Measurements from ENCODE around the gene IFRD2. TPM values are rescaled to one million over a fixed set of nuclear protein-coding genes. Genes with fewer than 3 reads are reported as not detected.

The IFRD2 gene
- total RNA-seq, 6 experiments from 2014 or later: 71.2 to 102 (median 74.6) TPM

DNA sequence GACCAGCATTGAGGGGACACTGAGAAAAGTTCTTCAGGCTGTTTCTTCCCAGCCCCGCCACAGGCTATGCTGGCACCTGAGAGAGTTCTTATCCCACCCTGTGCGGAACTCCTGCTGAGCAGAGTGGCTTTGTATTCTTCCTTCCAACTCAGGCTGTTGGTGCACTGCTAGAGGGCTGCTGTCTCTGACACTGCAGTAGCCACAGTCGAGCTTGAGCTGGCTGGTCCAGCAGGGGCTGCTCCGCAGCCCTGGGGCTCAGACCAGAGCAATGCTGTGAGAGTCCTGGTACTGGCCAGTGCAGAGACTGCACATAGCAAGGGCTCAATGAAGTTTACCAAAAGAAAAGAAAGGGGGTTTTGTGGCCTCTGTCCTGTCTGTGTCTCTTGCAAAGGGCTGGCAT, 52.6 kb downstream of the IFRD2 start:
- peaks cover 59% of the 10 kb centered on the region for H3K4me1 Mint-ChIP-seq (ENCODE audit: low read depth)
- TF ChIP-seq CTCF (IDR thresholded peaks at IDR 0.05): no peak
- DNase-seq: no peak
- H3K9me3 Mint-ChIP-seq: no peaks in the 10 kb centered on the region
- peaks cover 4% of the 10 kb centered on the region; the same call in 1 of the 2 replicates for H3K27me3 Mint-ChIP-seq (ENCODE audit: insufficient read depth)
- peak overlapping the region; percentile 96 for H3K4me3 Mint-ChIP-seq
- H3K27ac Mint-ChIP-seq: peak overlapping the region; percentile 92
- peaks cover 17% of the 10 kb centered on the region for H3K36me3 Mint-ChIP-seq (ENCODE audit: low read depth)

DNA sequence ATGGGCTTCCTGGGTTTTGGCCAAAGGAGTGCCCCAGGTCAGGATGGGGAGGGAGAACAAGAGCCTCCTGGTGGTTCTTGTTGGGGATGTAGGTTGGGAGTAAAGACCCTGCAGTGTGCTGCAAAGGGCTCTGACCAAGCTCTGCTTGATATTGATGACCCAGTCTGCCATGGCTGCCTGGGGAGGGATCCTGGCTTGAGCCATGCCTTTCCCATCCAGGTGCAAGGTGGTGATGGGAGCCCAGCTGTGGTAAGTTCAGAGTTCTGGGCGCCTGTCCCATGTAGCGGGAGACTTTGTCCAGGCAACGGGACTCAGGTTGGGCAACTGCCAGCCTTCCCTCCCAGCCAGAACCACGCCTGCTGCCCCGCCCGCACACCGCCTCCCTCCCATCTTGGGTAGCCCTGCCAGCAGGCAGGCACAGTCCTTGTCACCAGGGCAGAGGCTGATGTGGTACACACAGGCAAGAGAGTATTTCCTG, 53.6 kb downstream of the IFRD2 start:
- DNase-seq: no peak
- peak overlapping the region; percentile 96 for H3K4me3 Mint-ChIP-seq

GRCh38 chr3:50237754-50238548, 54.3 kb downstream of the IFRD2 start:
- TF ChIP-seq CTCF (IDR thresholded peaks at IDR 0.05): no peak
- DNase-seq: peak; percentile 83
- no peaks in the 10 kb centered on the region for H3K9me3 Mint-ChIP-seq
- H3K27me3 Mint-ChIP-seq (ENCODE audit: insufficient read depth): peaks cover 2% of the 10 kb centered on the region
- peak overlapping the region; percentile 96 for H3K4me3 Mint-ChIP-seq
- peak overlapping the region; percentile 92 for H3K27ac Mint-ChIP-seq
- H3K4me1 Mint-ChIP-seq (ENCODE audit: low read depth): peaks cover 55% of the 10 kb centered on the region
- H3K36me3 Mint-ChIP-seq (ENCODE audit: low read depth): peaks cover 12% of the 10 kb centered on the region

More for the DNA sequence above, 53.6 kb downstream of the IFRD2 start:
- TF ChIP-seq CTCF (IDR thresholded peaks at IDR 0.05): peak; percentile 51
- H3K27ac Mint-ChIP-seq: peak overlapping the region; percentile 92
- peaks cover 2% of the 10 kb centered on the region for H3K27me3 Mint-ChIP-seq (ENCODE audit: insufficient read depth)
- H3K4me1 Mint-ChIP-seq (ENCODE audit: low read depth): peaks cover 53% of the 10 kb centered on the region
- H3K9me3 Mint-ChIP-seq: no peaks in the 10 kb centered on the region
- peaks cover 12% of the 10 kb centered on the region for H3K36me3 Mint-ChIP-seq (ENCODE audit: low read depth)

Other genes with a start within 250 kb of the IFRD2 start
- 10 to 100 TPM; 69.3 to 83.8 (median 78.5) TPM for gene RBM5, start 203.5 kb downstream of the IFRD2 start, total RNA-seq (2021; fragmentation: NEBNext Ultra II Directional; extraction: Animal tissue kit (Norgen Biotek cat#: 25700))
- gene SEMA3F, start 137.1 kb downstream of the IFRD2 start, total RNA-seq (2021; fragmentation: NEBNext Ultra II Directional; extraction: Animal tissue kit (Norgen Biotek cat#: 25700)): 10 to 100 TPM; 20.5 to 35.6 (median 22.8) TPM
- not detected for gene GNAT1, start 100.8 kb downstream of the IFRD2 start, total RNA-seq (2021; fragmentation: NEBNext Ultra II Directional; extraction: Animal tissue kit (Norgen Biotek cat#: 25700))
- under 1 TPM in 2 of 6 experiments, not detected in 4; 0.16 to 0.24 TPM for gene SLC38A3, start 87.2 kb downstream of the IFRD2 start, total RNA-seq (2021; fragmentation: NEBNext Ultra II Directional; extraction: Animal tissue kit (Norgen Biotek cat#: 25700))
- gene GNAI2, start 56.2 kb downstream of the IFRD2 start, total RNA-seq (2021; fragmentation: NEBNext Ultra II Directional; extraction: Animal tissue kit (Norgen Biotek cat#: 25700)): 100 to 1,000 TPM; 532 to 617 (median 582) TPM
- 10 to 100 TPM; 14.5 to 26.6 (median 24.7) TPM for gene SEMA3B, start 23.3 kb downstream of the IFRD2 start, total RNA-seq (2021; fragmentation: NEBNext Ultra II Directional; extraction: Animal tissue kit (Norgen Biotek cat#: 25700))
- gene LSMEM2, start 13.3 kb downstream of the IFRD2 start, total RNA-seq (2021; fragmentation: NEBNext Ultra II Directional; extraction: Animal tissue kit (Norgen Biotek cat#: 25700)): under 1 TPM in 2 of 6 experiments, not detected in 4; 0.11 to 0.13 TPM
- 1 to 10 TPM; 4.7 to 8.3 (median 5.8) TPM for gene HYAL3, start 7.0 kb upstream of the IFRD2 start, total RNA-seq (2021; fragmentation: NEBNext Ultra II Directional; extraction: Animal tissue kit (Norgen Biotek cat#: 25700))
- 10 to 100 TPM in 5 of 6 experiments, 1 to 10 TPM in 1; 8.5 to 13.4 (median 10.7) TPM for gene NAA80, start 7.0 kb upstream of the IFRD2 start, total RNA-seq (2021; fragmentation: NEBNext Ultra II Directional; extraction: Animal tissue kit (Norgen Biotek cat#: 25700))
- under 1 TPM in 5 of 6 experiments, not detected in 1; 0.19 to 0.38 (median 0.23) TPM for gene HYAL1, start 11.1 kb upstream of the IFRD2 start, total RNA-seq (2021; fragmentation: NEBNext Ultra II Directional; extraction: Animal tissue kit (Norgen Biotek cat#: 25700))
- 10 to 100 TPM; 39.4 to 54.9 (median 47.6) TPM for gene HYAL2, start 30.3 kb upstream of the IFRD2 start, total RNA-seq (2021; fragmentation: NEBNext Ultra II Directional; extraction: Animal tissue kit (Norgen Biotek cat#: 25700))
- gene TUSC2, start 35.8 kb upstream of the IFRD2 start, total RNA-seq (2021; fragmentation: NEBNext Ultra II Directional; extraction: Animal tissue kit (Norgen Biotek cat#: 25700)): 10 to 100 TPM; 23.9 to 34.2 (median 26.8) TPM
- 10 to 100 TPM; 30.9 to 37.0 (median 34.1) TPM for gene RASSF1, start 48.4 kb upstream of the IFRD2 start, total RNA-seq (2021; fragmentation: NEBNext Ultra II Directional; extraction: Animal tissue kit (Norgen Biotek cat#: 25700))
- gene ZMYND10, start 53.3 kb upstream of the IFRD2 start, total RNA-seq (2021; fragmentation: NEBNext Ultra II Directional; extraction: Animal tissue kit (Norgen Biotek cat#: 25700)): 1 to 10 TPM in 2 of 6 experiments, under 1 TPM in 3, not detected in 1; 0.78 to 1.3 (median 0.83) TPM
- 10 to 100 TPM; 12.3 to 18.7 (median 17.4) TPM for gene NPRL2, start 58.3 kb upstream of the IFRD2 start, total RNA-seq (2021; fragmentation: NEBNext Ultra II Directional; extraction: Animal tissue kit (Norgen Biotek cat#: 25700))
- gene CYB561D2, start 58.4 kb upstream of the IFRD2 start, total RNA-seq (2021; fragmentation: NEBNext Ultra II Directional; extraction: Animal tissue kit (Norgen Biotek cat#: 25700)): 10 to 100 TPM; 20.5 to 25.2 (median 24.0) TPM
- 10 to 100 TPM; 51.7 to 65.7 (median 54.4) TPM for gene TMEM115, start 67.1 kb upstream of the IFRD2 start, total RNA-seq (2021; fragmentation: NEBNext Ultra II Directional; extraction: Animal tissue kit (Norgen Biotek cat#: 25700))
- gene CACNA2D2, start 211.2 kb upstream of the IFRD2 start, total RNA-seq (2021; fragmentation: NEBNext Ultra II Directional; extraction: Animal tissue kit (Norgen Biotek cat#: 25700)): under 1 TPM in 1 of 6 experiments, not detected in 5; 0.09 TPM